Stomach (tissue), 4 donors: ENCODE data around the gene THADA.

ENCODE experiments used
- POLR2A ChIP-seq, 4 donors: fragments of 450-650 bp; IDR thresholded peaks; one replicate each; pipeline ENCODE4 v1.6.1; 2016; ENCODE audit warnings: antibody characterized with exemption in 4 of 4, control low read depth in 2 of 4, mild to moderate bottlenecking in 1 of 4, moderate library complexity in 1 of 4
- POLR2AphosphoS5 ChIP-seq, 3 donors: sonication (generic); formaldehyde crosslinking; IDR thresholded peaks; one replicate each; pipeline ENCODE4 v1.6.1; 2016; ENCODE audit warnings: antibody characterized with exemption in 3 of 3
- TF ChIP-seq, protein P1 (sequence below), 7 experiments: fragments of 450-650 bp in 4 of 7; fragments of 200-600 bp in 3 of 7; sonication (generic) in 3 of 7; IDR thresholded peaks; one replicate each; pipeline ENCODE4 v1.5.1; 2016 to 2019; ENCODE audit warnings: antibody characterized with exemption in 7 of 7, control low read depth in 2 of 7, mild to moderate bottlenecking in 1 of 7

DNA sequence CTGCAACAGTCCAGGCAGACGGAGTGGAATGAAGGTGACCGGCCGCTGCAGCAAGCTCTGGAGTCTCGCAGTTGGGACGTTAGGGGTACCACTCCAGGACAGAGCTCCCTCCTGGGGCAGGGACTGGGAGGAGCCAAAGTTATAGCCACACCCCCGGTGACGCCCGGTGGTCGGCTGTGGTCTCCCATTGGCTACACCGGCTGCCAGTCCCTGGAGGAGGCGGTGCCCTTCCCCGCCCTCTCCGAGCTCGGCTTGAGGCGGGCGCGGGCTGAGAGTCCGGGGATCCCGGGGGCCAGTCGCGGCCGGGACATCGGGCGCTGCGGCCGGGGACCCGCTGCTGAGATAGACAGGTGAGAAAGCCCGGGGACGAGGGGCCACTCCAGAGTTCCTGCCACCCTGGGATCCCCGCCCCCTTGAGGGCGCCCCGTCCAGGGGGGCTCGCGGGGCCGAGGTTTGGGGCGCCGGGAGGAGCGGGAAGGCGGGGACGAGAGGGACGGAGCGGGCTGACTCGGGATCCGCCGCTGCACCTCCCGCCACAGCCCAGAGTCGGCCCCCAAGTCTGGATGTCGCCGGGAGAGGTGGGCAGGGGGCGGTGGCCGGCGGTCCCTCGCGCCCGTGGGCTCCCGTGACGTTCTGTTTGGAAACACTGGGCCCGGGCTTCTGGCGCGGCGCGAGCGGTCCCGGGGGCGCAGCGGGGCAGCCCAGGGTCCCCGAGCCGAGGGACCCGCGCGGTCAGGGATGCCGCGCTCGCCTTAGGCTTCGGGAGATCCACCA is 41.4 kb upstream of the THADA start, which contains the start of gene PLEKHH2:
- TF ChIP-seq POLR2AphosphoS5 (IDR thresholded peaks at IDR 0.05), result peak in 2 of 3 donors; percentile 45 to 60
- TF ChIP-seq, protein P1, sequence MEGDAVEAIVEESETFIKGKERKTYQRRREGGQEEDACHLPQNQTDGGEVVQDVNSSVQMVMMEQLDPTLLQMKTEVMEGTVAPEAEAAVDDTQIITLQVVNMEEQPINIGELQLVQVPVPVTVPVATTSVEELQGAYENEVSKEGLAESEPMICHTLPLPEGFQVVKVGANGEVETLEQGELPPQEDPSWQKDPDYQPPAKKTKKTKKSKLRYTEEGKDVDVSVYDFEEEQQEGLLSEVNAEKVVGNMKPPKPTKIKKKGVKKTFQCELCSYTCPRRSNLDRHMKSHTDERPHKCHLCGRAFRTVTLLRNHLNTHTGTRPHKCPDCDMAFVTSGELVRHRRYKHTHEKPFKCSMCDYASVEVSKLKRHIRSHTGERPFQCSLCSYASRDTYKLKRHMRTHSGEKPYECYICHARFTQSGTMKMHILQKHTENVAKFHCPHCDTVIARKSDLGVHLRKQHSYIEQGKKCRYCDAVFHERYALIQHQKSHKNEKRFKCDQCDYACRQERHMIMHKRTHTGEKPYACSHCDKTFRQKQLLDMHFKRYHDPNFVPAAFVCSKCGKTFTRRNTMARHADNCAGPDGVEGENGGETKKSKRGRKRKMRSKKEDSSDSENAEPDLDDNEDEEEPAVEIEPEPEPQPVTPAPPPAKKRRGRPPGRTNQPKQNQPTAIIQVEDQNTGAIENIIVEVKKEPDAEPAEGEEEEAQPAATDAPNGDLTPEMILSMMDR (IDR thresholded peaks at IDR 0.05), result no peak
- no peak for TF ChIP-seq POLR2A (IDR thresholded peaks at IDR 0.05)
